Measurements from ENCODE around the gene PDE3B.
"Not testable (repeated sequence)": the region's sequence is repeated elsewhere in the genome, so short reads cannot be mapped to it uniquely, and the experiment has no call there.

Gene PDE3B

GRCh38 chr11:14715669-14716068 is 72.1 kb downstream of the PDE3B start:
- not testable (repeated sequence) for H3K27me3 Mint-ChIP-seq; H3K4me3 Mint-ChIP-seq; DNase-seq (ENCODE audit: low spot score in 2 of 2); H3K36me3 Mint-ChIP-seq; H3K9me3 Mint-ChIP-seq; H3K4me1 Mint-ChIP-seq; H3K27ac Mint-ChIP-seq; ATAC-seq (ENCODE audit: low read depth)

GRCh38 chr11:14722496-14722895 is 78.9 kb downstream of the PDE3B start:
- H3K27me3 Mint-ChIP-seq: peaks cover 1% of the 10 kb centered on the region
- H3K4me3 Mint-ChIP-seq: no peak overlapping the region
- H3K4me1 Mint-ChIP-seq: peaks cover 7% of the 10 kb centered on the region
- peaks cover 1% of the 10 kb centered on the region for H3K9me3 Mint-ChIP-seq
- ATAC-seq (ENCODE audit: low read depth): no peak
- no peak overlapping the region for H3K27ac Mint-ChIP-seq
- no peak for DNase-seq (ENCODE audit: low spot score in 2 of 2)
- no peaks in the 10 kb centered on the region for H3K36me3 Mint-ChIP-seq

- Mint-ChIP-seq H3K27ac (no peak overlapping the region), H3K4me1 (peaks cover 7% of the 10 kb centered on the region), H3K4me3 (no peak overlapping the region), H3K36me3 (no peaks in the 10 kb centered on the region), H3K9me3 (peaks cover 1% of the 10 kb centered on the region), H3K27me3 (peaks cover 1% of the 10 kb centered on the region)
- DNase-seq (ENCODE audit: low spot score in 2 of 2) (no peak), ATAC-seq (ENCODE audit: low read depth) (no peak)
Observed at GRCh38 chr11:14725150-14725549, 81.5 kb downstream of the PDE3B start.

GRCh38 chr11:14727215-14727614 is 83.6 kb downstream of the PDE3B start:
- H3K27me3 Mint-ChIP-seq: peaks cover 4% of the 10 kb centered on the region
- peaks cover 1% of the 10 kb centered on the region for H3K9me3 Mint-ChIP-seq
- no peak overlapping the region for H3K27ac Mint-ChIP-seq
- ATAC-seq (ENCODE audit: low read depth): no peak
- H3K4me1 Mint-ChIP-seq: peaks cover 7% of the 10 kb centered on the region
- no peak for DNase-seq (ENCODE audit: low spot score in 2 of 2)
- H3K4me3 Mint-ChIP-seq: no peak overlapping the region
- no peaks in the 10 kb centered on the region for H3K36me3 Mint-ChIP-seq

GRCh38 chr11:14727746-14728145 is 84.1 kb downstream of the PDE3B start:
- DNase-seq (ENCODE audit: low spot score in 2 of 2) (no peak), ATAC-seq (ENCODE audit: low read depth) (no peak)
- Mint-ChIP-seq H3K27ac (no peak overlapping the region), H3K4me3 (no peak overlapping the region), H3K27me3 (peaks cover 4% of the 10 kb centered on the region), H3K9me3 (peaks cover 1% of the 10 kb centered on the region), H3K4me1 (peaks cover 7% of the 10 kb centered on the region), H3K36me3 (no peaks in the 10 kb centered on the region)

GRCh38 chr11:14740539-14740938 is 96.9 kb downstream of the PDE3B start:
- not testable (repeated sequence) for H3K9me3 Mint-ChIP-seq; H3K36me3 Mint-ChIP-seq; ATAC-seq (ENCODE audit: low read depth); DNase-seq (ENCODE audit: low spot score in 2 of 2); H3K4me1 Mint-ChIP-seq; H3K27me3 Mint-ChIP-seq; H3K27ac Mint-ChIP-seq; H3K4me3 Mint-ChIP-seq

- Mint-ChIP-seq H3K27me3 (peaks cover 1% of the 10 kb centered on the region), H3K36me3 (peaks cover 7% of the 10 kb centered on the region), H3K9me3 (peaks cover 2% of the 10 kb centered on the region), H3K4me3 (no peak overlapping the region), H3K27ac (no peak overlapping the region), H3K4me1 (peaks cover 2% of the 10 kb centered on the region)
- no peak for ATAC-seq (ENCODE audit: low read depth)
- no peak for DNase-seq (ENCODE audit: low spot score in 2 of 2)
Observed at GRCh38 chr11:14741195-14741594, 97.6 kb downstream of the PDE3B start.

GRCh38 chr11:14742849-14743559 is 99.4 kb downstream of the PDE3B start:
- H3K27ac Mint-ChIP-seq: no peak overlapping the region
- ATAC-seq (ENCODE audit: low read depth) (no peak), DNase-seq (ENCODE audit: low spot score in 2 of 2) (no peak)
- H3K4me3 Mint-ChIP-seq: no peak overlapping the region
- H3K9me3 Mint-ChIP-seq: peaks cover 2% of the 10 kb centered on the region
- peaks cover 7% of the 10 kb centered on the region for H3K36me3 Mint-ChIP-seq
- H3K4me1 Mint-ChIP-seq: peaks cover 2% of the 10 kb centered on the region
- H3K27me3 Mint-ChIP-seq: peaks cover 5% of the 10 kb centered on the region

- H3K9me3 Mint-ChIP-seq; ATAC-seq (ENCODE audit: low read depth); H3K36me3 Mint-ChIP-seq; H3K4me1 Mint-ChIP-seq; H3K27me3 Mint-ChIP-seq; H3K27ac Mint-ChIP-seq; DNase-seq (ENCODE audit: low spot score in 2 of 2); H3K4me3 Mint-ChIP-seq: not testable (repeated sequence)
Observed at GRCh38 chr11:14743667-14744066, 100.1 kb downstream of the PDE3B start.

- Mint-ChIP-seq H3K4me3 (no peak overlapping the region), H3K27ac (no peak overlapping the region), H3K27me3 (peaks cover 5% of the 10 kb centered on the region), H3K36me3 (peaks cover 3% of the 10 kb centered on the region), H3K9me3 (no peaks in the 10 kb centered on the region), H3K4me1 (peaks cover 4% of the 10 kb centered on the region)
- ATAC-seq (ENCODE audit: low read depth) (no peak), DNase-seq (ENCODE audit: low spot score in 2 of 2) (no peak)
Observed at GRCh38 chr11:14746857-14747395, 103.3 kb downstream of the PDE3B start.

GRCh38 chr11:14748090-14748489 is 104.5 kb downstream of the PDE3B start:
- DNase-seq (ENCODE audit: low spot score in 2 of 2) (no peak), ATAC-seq (ENCODE audit: low read depth) (no peak)
- Mint-ChIP-seq H3K27ac (no peak overlapping the region), H3K36me3 (no peaks in the 10 kb centered on the region), H3K9me3 (no peaks in the 10 kb centered on the region), H3K4me1 (peaks cover 2% of the 10 kb centered on the region), H3K27me3 (peaks cover 3% of the 10 kb centered on the region), H3K4me3 (no peak overlapping the region)

- H3K27ac Mint-ChIP-seq: no peak overlapping the region
- DNase-seq (ENCODE audit: low spot score in 2 of 2) (no peak), ATAC-seq (ENCODE audit: low read depth) (no peak)
- H3K4me3 Mint-ChIP-seq: no peak overlapping the region
- H3K4me1 Mint-ChIP-seq: peaks cover 2% of the 10 kb centered on the region
- no peaks in the 10 kb centered on the region for H3K36me3 Mint-ChIP-seq
- peaks cover 3% of the 10 kb centered on the region for H3K27me3 Mint-ChIP-seq
- H3K9me3 Mint-ChIP-seq: no peaks in the 10 kb centered on the region
Observed at GRCh38 chr11:14750911-14751310, 107.3 kb downstream of the PDE3B start.

- ATAC-seq (ENCODE audit: low read depth) (no peak), DNase-seq (ENCODE audit: low spot score in 2 of 2) (no peak)
- Mint-ChIP-seq H3K4me3 (no peak overlapping the region), H3K27me3 (peaks cover 2% of the 10 kb centered on the region), H3K36me3 (no peaks in the 10 kb centered on the region), H3K9me3 (no peaks in the 10 kb centered on the region), H3K27ac (no peak overlapping the region), H3K4me1 (peaks cover 2% of the 10 kb centered on the region)
Observed at GRCh38 chr11:14751975-14752407, 108.4 kb downstream of the PDE3B start.

- H3K4me3 Mint-ChIP-seq: no peak overlapping the region
- peaks cover 2% of the 10 kb centered on the region for H3K4me1 Mint-ChIP-seq
- H3K36me3 Mint-ChIP-seq: no peaks in the 10 kb centered on the region
- H3K9me3 Mint-ChIP-seq: no peaks in the 10 kb centered on the region
- ATAC-seq (ENCODE audit: low read depth) (no peak), DNase-seq (ENCODE audit: low spot score in 2 of 2) (no peak)
- no peak overlapping the region for H3K27ac Mint-ChIP-seq
- H3K27me3 Mint-ChIP-seq: no peaks in the 10 kb centered on the region
Observed at GRCh38 chr11:14755140-14755539, 111.5 kb downstream of the PDE3B start.

GRCh38 chr11:14756349-14756748 is 112.7 kb downstream of the PDE3B start:
- Mint-ChIP-seq H3K27ac (no peak overlapping the region), H3K27me3 (no peaks in the 10 kb centered on the region), H3K9me3 (no peaks in the 10 kb centered on the region), H3K4me1 (peaks cover 1% of the 10 kb centered on the region), H3K36me3 (no peaks in the 10 kb centered on the region), H3K4me3 (no peak overlapping the region)
- DNase-seq (ENCODE audit: low spot score in 2 of 2) (no peak), ATAC-seq (ENCODE audit: low read depth) (no peak)

Measured in memory B cell (primary cell).